NCI-H146 treated with DMSO at 0.1 percent for 48 hours (cell line): ENCODE results near the gene TRAPPC12.
"Not testable (repeated sequence)": the region's sequence is repeated elsewhere in the genome, so short reads cannot be mapped to it uniquely, and the experiment has no call there.

Experiments used
- DNase-seq: peaks from one replicate; lab custom pipeline; 2025; ENCODE audit not compliant: unreplicated experiment; lab: John Stamatoyannopoulos, UW

TRAPPC12 gene

GRCh38 chr2:3379647-3380534 lies at the start of gene TRAPPC12:
Gene TRAPPC12 (plus strand): TSS chr2:3379694. CDS start chr2:3387624, 7,930 bp downstream.
- peak; percentile 85 for DNase-seq

GRCh38 chr2:3332133-3332532 lies 47.4 kb upstream of the TRAPPC12 start:
- DNase-seq, result no peak

GRCh38 chr2:3334392-3335345 lies 44.8 kb upstream of the TRAPPC12 start:
- no peak for DNase-seq

- no peak for DNase-seq
Observed at GRCh38 chr2:3336844-3337243, 42.6 kb upstream of the TRAPPC12 start.

- DNase-seq, result no peak
Observed at GRCh38 chr2:3338340-3338739, 41.2 kb upstream of the TRAPPC12 start.

GRCh38 chr2:3340144-3340543 lies 39.4 kb upstream of the TRAPPC12 start:
- no peak for DNase-seq

- DNase-seq, result no peak
Observed at GRCh38 chr2:3341336-3341735, 38.2 kb upstream of the TRAPPC12 start.

GRCh38 chr2:3342324-3342723 lies 37.2 kb upstream of the TRAPPC12 start:
- no peak for DNase-seq

- no peak for DNase-seq
Observed at GRCh38 chr2:3343012-3343411, 36.5 kb upstream of the TRAPPC12 start.

- DNase-seq, result no peak
Observed at GRCh38 chr2:3344897-3345296, 34.6 kb upstream of the TRAPPC12 start.

GRCh38 chr2:3345621-3346020 lies 33.9 kb upstream of the TRAPPC12 start:
- no peak for DNase-seq

GRCh38 chr2:3348767-3349166 lies 30.7 kb upstream of the TRAPPC12 start:
- DNase-seq, result peak; percentile 47

- DNase-seq, result peak; percentile 86
Observed at GRCh38 chr2:3349211-3349693, 30.2 kb upstream of the TRAPPC12 start.

- DNase-seq, result no peak
Observed at GRCh38 chr2:3354986-3355385, 24.5 kb upstream of the TRAPPC12 start.

GRCh38 chr2:3355951-3356569 lies 23.4 kb upstream of the TRAPPC12 start:
- DNase-seq, result no peak

GRCh38 chr2:3356799-3357198 lies 22.7 kb upstream of the TRAPPC12 start:
- DNase-seq, result no peak

- DNase-seq, result not testable (repeated sequence)
Observed at GRCh38 chr2:3357446-3357845, 22.0 kb upstream of the TRAPPC12 start.

- no peak for DNase-seq
Observed at GRCh38 chr2:3357926-3358325, 21.6 kb upstream of the TRAPPC12 start.

GRCh38 chr2:3361518-3362389 lies 17.7 kb upstream of the TRAPPC12 start:
- no peak for DNase-seq

- no peak for DNase-seq
Observed at GRCh38 chr2:3365219-3365618, 14.3 kb upstream of the TRAPPC12 start.
